WI38 (cell line): ENCODE results near the gene FOXR2.

Source experiments
- H3K4me3 ChIP-seq: 2 replicates; pipeline ENCODE4 v1.5.1; 2011; ENCODE audit warnings: low read depth, mild to moderate bottlenecking, control low read depth, low read length
- CTCF ChIP-seq: IDR thresholded peaks from 2 replicates; pipeline ENCODE4 v1.5.1; 2012; ENCODE audit warnings: low read depth, mild to moderate bottlenecking, control low read depth, low read length

The FOXR2 gene

GRCh38 chrX:55624403-55624802 lies 1.2 kb downstream of the FOXR2 start:
- H3K4me3 ChIP-seq, result no peak overlapping the region
- no peak for TF ChIP-seq CTCF

GRCh38 chrX:55636109-55636508 lies 12.9 kb downstream of the FOXR2 start:
- H3K4me3 ChIP-seq, result no peak overlapping the region
- no peak for TF ChIP-seq CTCF

GRCh38 chrX:55638933-55639332 lies 15.7 kb downstream of the FOXR2 start:
- no peak overlapping the region for H3K4me3 ChIP-seq
- TF ChIP-seq CTCF, result no peak

GRCh38 chrX:55640854-55641253 lies 17.7 kb downstream of the FOXR2 start:
- no peak for TF ChIP-seq CTCF
- H3K4me3 ChIP-seq, result no peak overlapping the region

GRCh38 chrX:55648434-55648833 lies 25.2 kb downstream of the FOXR2 start:
- TF ChIP-seq CTCF, result no peak
- H3K4me3 ChIP-seq, result no peak overlapping the region

- TF ChIP-seq CTCF, result no peak
Observed at GRCh38 chrX:55659931-55660330, 36.7 kb downstream of the FOXR2 start.

GRCh38 chrX:55663584-55663983 lies 40.4 kb downstream of the FOXR2 start:
- no peak for TF ChIP-seq CTCF
- no peak overlapping the region for H3K4me3 ChIP-seq

More at GRCh38 chrX:55659931-55660330, 36.7 kb downstream of the FOXR2 start:
- H3K4me3 ChIP-seq, result no peak overlapping the region
